CD14-positive monocyte (primary cell): ENCODE results near the gene CD302. TPM values are rescaled to one million over a fixed set of nuclear protein-coding genes. Genes with fewer than 3 reads are reported as not detected.

Source experiments
- DNase-seq, 3 donors: peaks; one replicate each; pipeline ENCODE4 v3.0.0-alpha.2; 2011 to 2022
- H2AFZ ChIP-seq: 2 replicates; pipeline ENCODE4 v1.6.0; 2012; ENCODE audit warnings: mild to moderate bottlenecking, low read depth, low read length, inconsistent platforms; ENCODE audit not compliant: insufficient read depth, poor library complexity, severe bottlenecking
- H3K27ac ChIP-seq, 2 donors: 1 replicate in 1 of 2; 2 replicates in 1 of 2; pipeline ENCODE4 v1.5.1; 2012 to 2013; ENCODE audit warnings: low read length in 2 of 2, control low read depth in 1 of 2, inconsistent platforms in 1 of 2, low read depth in 1 of 2, mild to moderate bottlenecking in 1 of 2
- H3K27me3 ChIP-seq, 2 donors: one replicate each; pipeline versions ENCODE4 v1.6.0 to v1.6.1; 2011 to 2013; ENCODE audit warnings: low read length in 2 of 2; ENCODE audit not compliant: control insufficient read depth in 2 of 2, insufficient read depth in 2 of 2
- H3K36me3 ChIP-seq, 2 donors: replicated peaks in 1 of 2; 1 replicate in 1 of 2; 2 replicates in 1 of 2; pipeline versions ENCODE4 v1.5.1 to v1.6.1; 2012 to 2013; ENCODE audit warnings: low read length in 2 of 2, control low read depth in 1 of 2, inconsistent platforms in 1 of 2, mild to moderate bottlenecking in 1 of 2; ENCODE audit not compliant: insufficient read depth in 2 of 2, control insufficient read depth in 1 of 2
- H3K4me1 ChIP-seq, 2 donors: 1 replicate in 1 of 2; 2 replicates in 1 of 2; pipeline versions ENCODE4 v1.5.1 to v1.6.1; 2012 to 2013; ENCODE audit warnings: low read length in 2 of 2, control low read depth in 1 of 2, inconsistent platforms in 1 of 2, mild to moderate bottlenecking in 1 of 2, moderate library complexity in 1 of 2; ENCODE audit not compliant: insufficient read depth in 2 of 2, control insufficient read depth in 1 of 2
- H3K4me2 ChIP-seq: replicated peaks from 2 replicates; pipeline ENCODE3; 2012; ENCODE audit warnings: low read length, moderate library complexity, mild to moderate bottlenecking; ENCODE audit not compliant: poor library complexity, severe bottlenecking; ENCODE audit errors: extremely low read depth
- H3K4me3 ChIP-seq, 3 experiments: fragments of 200-600 bp in 1 of 3; sonication (generic) in 1 of 3; replicated peaks in 1 of 3; 1 replicate in 2 of 3; 2 replicates in 1 of 3; pipeline ENCODE4 v1.5.1; 2011 to 2013; ENCODE audit warnings: low read length in 3 of 3, mild to moderate bottlenecking in 3 of 3, control low read depth in 2 of 3, low read depth in 2 of 3, inconsistent platforms in 1 of 3, moderate library complexity in 1 of 3
- H3K79me2 ChIP-seq: 2 replicates; pipeline ENCODE4 v1.6.0; 2012; ENCODE audit warnings: mild to moderate bottlenecking, control low read depth, inconsistent platforms, low read length, moderate library complexity; ENCODE audit not compliant: insufficient read depth
- H3K9ac ChIP-seq: 2 replicates; pipeline ENCODE4 v1.6.0; 2017; ENCODE audit warnings: low read length, mild to moderate bottlenecking; ENCODE audit not compliant: insufficient read depth, poor library complexity, severe bottlenecking
- H3K9me3 ChIP-seq, 2 donors: replicated peaks in 1 of 2; 1 replicate in 1 of 2; 2 replicates in 1 of 2; pipeline versions ENCODE4 v1.5.1 to v1.6.1; 2012 to 2013; ENCODE audit warnings: low read length in 2 of 2, control low read depth in 1 of 2; ENCODE audit not compliant: control insufficient read depth in 1 of 2, insufficient read depth in 1 of 2
- H4K20me1 ChIP-seq: 2 replicates; pipeline ENCODE4 v1.6.0; 2012; ENCODE audit warnings: mild to moderate bottlenecking, low read length, control low read depth, moderate library complexity; ENCODE audit not compliant: insufficient read depth
- H3K27ac Mint-ChIP-seq, 7 donors: one replicate each; pipeline ENCODE4 v1.8.0; 2020; ENCODE audit warnings: mild to moderate bottlenecking in 7 of 7, mixed read lengths in 7 of 7, moderate library complexity in 6 of 7, inconsistent platforms in 2 of 7
- H3K27me3 Mint-ChIP-seq, 3 donors: one replicate each; pipeline ENCODE4 v1.8.0; 2021 to 2022; ENCODE audit warnings: low read depth in 3 of 3, mild to moderate bottlenecking in 3 of 3, mixed read lengths in 3 of 3, moderate library complexity in 3 of 3, inconsistent platforms in 1 of 3
- H3K36me3 Mint-ChIP-seq, 2 donors: one replicate each; pipeline ENCODE4 v1.8.0; 2020; ENCODE audit warnings: mixed read lengths in 2 of 2, inconsistent platforms in 1 of 2, mild to moderate bottlenecking in 1 of 2
- H3K4me1 Mint-ChIP-seq: one replicate; pipeline ENCODE4 v1.8.0; 2020; ENCODE audit warnings: mild to moderate bottlenecking, mixed read lengths
- H3K4me3 Mint-ChIP-seq, 2 donors: one replicate each; pipeline ENCODE4 v1.8.0; 2020; ENCODE audit warnings: mild to moderate bottlenecking in 2 of 2, mixed read lengths in 2 of 2, moderate library complexity in 1 of 2
- H3K9me3 Mint-ChIP-seq, 7 donors: one replicate each; pipeline ENCODE4 v1.8.0; 2020 to 2022; ENCODE audit warnings: mixed read lengths in 7 of 7, mild to moderate bottlenecking in 6 of 7, moderate library complexity in 6 of 7, inconsistent platforms in 2 of 7
- WGBS: methylation state at CpG from one replicate; pipeline ENCODE4 v1.1.5; 2013; ENCODE audit warnings: missing lambda C conversion rate; ENCODE audit not compliant: insufficient coverage; 5-methylcytosine and 5-hydroxymethylcytosine counted together
- intact Hi-C, 2 donors: fragments of 100-400 bp; cut with micrococcal nuclease; formaldehyde crosslinking; loops; one replicate each; pipeline versions ENCODE4 v1.15.0 to v1.15.1; 2023
- polyA plus RNA-seq, 3 donors: library from polyadenylated mRNA; depleted of rRNA in 1 of 3; unstranded in 2 of 3; stranded (reverse) in 1 of 3; fragments of 300-500 nt in 2 of 3; fragments of >200 nt in 1 of 3; fragmentation: Illumina TruSeq in 2 of 3; gene quantifications; 1 replicate in 2 of 3; 2 replicates in 1 of 3; pipeline ENCODE4 v1.2.3, GENCODE V29; 2012 to 2021
- TF ChIP-seq, protein P1 (sequence below): fragments of 200-600 bp; IDR thresholded peaks from one replicate; pipeline ENCODE4 v1.8.0; 2022; ENCODE audit warnings: antibody characterized with exemption, mild to moderate bottlenecking

Gene CD302
- polyA plus RNA-seq, 3 donors = 90.3 to 214 (median 146) TPM

DNA sequence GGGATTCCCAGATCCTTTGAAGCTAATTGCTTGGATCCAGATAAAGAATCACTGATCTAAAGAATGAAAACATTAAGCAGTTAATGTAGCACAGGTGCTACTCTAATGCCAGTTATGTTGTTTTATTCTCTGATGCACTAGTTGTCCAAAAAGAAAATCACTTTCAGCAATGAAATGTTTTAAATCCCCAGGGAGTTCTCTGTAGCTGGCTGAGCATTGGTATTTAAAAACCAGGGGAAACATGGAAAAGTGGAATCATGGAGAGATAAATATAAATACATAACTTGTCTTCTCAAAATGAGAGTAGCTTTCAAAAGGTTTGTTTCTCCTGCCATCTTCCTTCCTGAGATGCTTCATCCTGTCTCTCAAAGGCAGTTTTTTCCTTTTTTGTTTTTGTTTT, 37.7 kb downstream of the CD302 start:
- Mint-ChIP-seq H3K9me3 (no peaks in the 10 kb centered on the region), H3K4me3 (no peak overlapping the region), H3K27me3 (no peaks in the 10 kb centered on the region), H3K4me1 (no peaks in the 10 kb centered on the region), H3K36me3 (peaks cover 46 to 50% of the 10 kb centered on the region in 2 donors), H3K27ac (peak overlapping the region in 1 of 7 donors; percentile 65)
- no peaks in the 10 kb centered on the region for H3K4me1 ChIP-seq
- H3K27ac ChIP-seq = peak overlapping the region in 1 of 2 donors; percentile 21
- intact Hi-C loops = no loop called here
- H3K4me3 ChIP-seq = no peak overlapping the region
- peaks cover 98% of the 10 kb centered on the region for H4K20me1 ChIP-seq
- no peak overlapping the region for H2AFZ ChIP-seq
- no peaks in the 10 kb centered on the region for H3K27me3 ChIP-seq
- TF ChIP-seq, protein P1, sequence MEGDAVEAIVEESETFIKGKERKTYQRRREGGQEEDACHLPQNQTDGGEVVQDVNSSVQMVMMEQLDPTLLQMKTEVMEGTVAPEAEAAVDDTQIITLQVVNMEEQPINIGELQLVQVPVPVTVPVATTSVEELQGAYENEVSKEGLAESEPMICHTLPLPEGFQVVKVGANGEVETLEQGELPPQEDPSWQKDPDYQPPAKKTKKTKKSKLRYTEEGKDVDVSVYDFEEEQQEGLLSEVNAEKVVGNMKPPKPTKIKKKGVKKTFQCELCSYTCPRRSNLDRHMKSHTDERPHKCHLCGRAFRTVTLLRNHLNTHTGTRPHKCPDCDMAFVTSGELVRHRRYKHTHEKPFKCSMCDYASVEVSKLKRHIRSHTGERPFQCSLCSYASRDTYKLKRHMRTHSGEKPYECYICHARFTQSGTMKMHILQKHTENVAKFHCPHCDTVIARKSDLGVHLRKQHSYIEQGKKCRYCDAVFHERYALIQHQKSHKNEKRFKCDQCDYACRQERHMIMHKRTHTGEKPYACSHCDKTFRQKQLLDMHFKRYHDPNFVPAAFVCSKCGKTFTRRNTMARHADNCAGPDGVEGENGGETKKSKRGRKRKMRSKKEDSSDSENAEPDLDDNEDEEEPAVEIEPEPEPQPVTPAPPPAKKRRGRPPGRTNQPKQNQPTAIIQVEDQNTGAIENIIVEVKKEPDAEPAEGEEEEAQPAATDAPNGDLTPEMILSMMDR = no peak
- H3K9ac ChIP-seq = no peak overlapping the region
- no peak overlapping the region for H3K4me2 ChIP-seq
- peaks cover 80 to 99% of the 10 kb centered on the region in 2 donors for H3K36me3 ChIP-seq
- H3K79me2 ChIP-seq = peaks cover 92% of the 10 kb centered on the region
- H3K9me3 ChIP-seq = no peaks in the 10 kb centered on the region
- DNase-seq = no peak

DNA sequence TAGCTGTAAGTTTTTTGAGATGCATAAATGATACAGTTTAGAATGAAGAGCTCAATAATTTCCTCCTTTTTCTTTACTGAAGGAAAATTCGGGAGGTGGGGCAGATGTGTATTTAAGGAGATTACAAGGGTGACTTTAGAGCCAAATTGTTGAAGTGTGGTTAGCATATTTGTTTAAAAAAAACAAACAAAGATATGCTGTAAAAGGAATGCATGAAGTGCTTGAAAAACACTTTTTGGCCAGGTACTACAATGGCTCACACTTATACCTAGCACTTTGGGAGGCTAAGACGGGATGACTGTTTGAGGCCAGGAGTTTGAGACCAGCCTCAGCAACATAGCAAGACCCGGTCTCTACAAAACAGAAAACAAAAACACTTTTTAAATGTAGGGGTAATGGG, 38.4 kb downstream of the CD302 start:
- H3K79me2 ChIP-seq = peaks cover 92% of the 10 kb centered on the region
- peak overlapping the region in 1 of 2 donors; percentile 21 for H3K27ac ChIP-seq
- H3K9ac ChIP-seq = no peak overlapping the region
- Mint-ChIP-seq H3K27ac (peak overlapping the region in 1 of 7 donors; percentile 65), H3K9me3 (no peaks in the 10 kb centered on the region), H3K4me1 (no peaks in the 10 kb centered on the region), H3K27me3 (no peaks in the 10 kb centered on the region), H3K4me3 (no peak overlapping the region), H3K36me3 (peaks cover 40 to 48% of the 10 kb centered on the region in 2 donors)
- H3K4me2 ChIP-seq = no peak overlapping the region
- H3K27me3 ChIP-seq = no peaks in the 10 kb centered on the region
- TF ChIP-seq, protein P1 = no peak
- DNase-seq = no peak
- H3K36me3 ChIP-seq = peaks cover 73 to 99% of the 10 kb centered on the region in 2 donors
- H3K9me3 ChIP-seq = no peaks in the 10 kb centered on the region
- peaks cover 4% of the 10 kb centered on the region in 2 donors for H3K4me1 ChIP-seq
- peaks cover 98% of the 10 kb centered on the region for H4K20me1 ChIP-seq
- no peak overlapping the region for H3K4me3 ChIP-seq
- H2AFZ ChIP-seq = no peak overlapping the region
- WGBS = no CpG with 5 or more reads among the region's 3 CpGs
- intact Hi-C loops = loop anchor here in 1 of 2 donors (10.0 kb wide), 1 partner anchor 45 kb away; no protein-coding TSS in a partner anchor
